Liver (tissue), 9 donors: ENCODE results near the gene MKNK2. TPM values are rescaled to one million over a fixed set of nuclear protein-coding genes. Genes with fewer than 3 reads are reported as not detected.

ENCODE experiments used
- DNase-seq: peaks from one replicate; pipeline ENCODE4 v3.0.0-alpha.2; 2017; ENCODE audit warnings: low spot score
- H3K27ac ChIP-seq, 2 donors: one replicate each; pipeline ENCODE4 v1.7.0; 2013; ENCODE audit warnings: inconsistent platforms in 2 of 2, low read length in 2 of 2, control low read depth in 1 of 2, low read depth in 1 of 2, mild to moderate bottlenecking in 1 of 2
- H3K27me3 ChIP-seq, 4 donors: one replicate each; pipeline versions ENCODE4 v1.6.1 to v1.7.0; 2013; ENCODE audit warnings: low read length in 3 of 4, inconsistent platforms in 1 of 4, mild to moderate bottlenecking in 1 of 4, moderate library complexity in 1 of 4; ENCODE audit not compliant: control insufficient read depth in 4 of 4, insufficient read depth in 4 of 4
- H3K36me3 ChIP-seq, 4 donors: one replicate each; pipeline versions ENCODE4 v1.6.1 to v1.7.0; 2013; ENCODE audit warnings: low read length in 3 of 4, mild to moderate bottlenecking in 3 of 4, low read depth in 1 of 4, moderate library complexity in 1 of 4; ENCODE audit not compliant: control insufficient read depth in 4 of 4, insufficient read depth in 3 of 4
- H3K4me1 ChIP-seq, 4 donors: one replicate each; pipeline versions ENCODE4 v1.6.1 to v1.7.0; 2013; ENCODE audit warnings: low read length in 3 of 4, mild to moderate bottlenecking in 3 of 4, moderate library complexity in 1 of 4; ENCODE audit not compliant: control insufficient read depth in 4 of 4, insufficient read depth in 4 of 4
- H3K4me3 ChIP-seq, 3 donors: one replicate each; pipeline versions ENCODE4 v1.6.1 to v1.7.0; 2013; ENCODE audit warnings: low read length in 3 of 3, control low read depth in 1 of 3, low read depth in 1 of 3, mild to moderate bottlenecking in 1 of 3
- H3K9ac ChIP-seq, 2 donors: one replicate each; pipeline ENCODE4 v1.7.0; 2013; ENCODE audit warnings: low read length in 2 of 2, mild to moderate bottlenecking in 2 of 2, moderate library complexity in 2 of 2, control low read depth in 1 of 2, low read depth in 1 of 2
- H3K9me3 ChIP-seq, 4 donors: one replicate each; pipeline versions ENCODE4 v1.6.1 to v1.7.0; 2013; ENCODE audit warnings: low read length in 3 of 4; ENCODE audit not compliant: control insufficient read depth in 4 of 4
- EGR1 ChIP-seq, 2 donors: IDR thresholded peaks; 2 replicates each; pipeline ENCODE4 v1.6.1; 2016 to 2018; ENCODE audit warnings: antibody characterized with exemption in 2 of 2, low read depth in 2 of 2
- FOXA1 ChIP-seq: IDR thresholded peaks from 2 replicates; pipeline ENCODE4 v1.6.1; 2016; ENCODE audit warnings: antibody characterized with exemption
- FOXA2 ChIP-seq: IDR thresholded peaks from 2 replicates; pipeline ENCODE4 v1.6.1; 2016; ENCODE audit warnings: antibody characterized with exemption
- GABPA ChIP-seq, 2 donors: IDR thresholded peaks in 1 of 2; conservative IDR thresholded peaks in 1 of 2; 2 replicates each; pipeline ENCODE4 v1.6.1; 2016; ENCODE audit warnings: antibody characterized with exemption in 2 of 2, mild to moderate bottlenecking in 1 of 2, moderate library complexity in 1 of 2
- HNF4A ChIP-seq, 2 donors: conservative IDR thresholded peaks; 2 replicates each; pipeline ENCODE4 v1.6.1; 2016; ENCODE audit warnings: antibody characterized with exemption in 2 of 2, mild to moderate bottlenecking in 2 of 2
- HNF4G ChIP-seq: IDR thresholded peaks from 2 replicates; pipeline ENCODE4 v1.6.1; 2016; ENCODE audit warnings: antibody characterized with exemption
- JUND ChIP-seq, 2 donors: IDR thresholded peaks; 2 replicates each; pipeline ENCODE4 v1.6.1; 2016; ENCODE audit warnings: antibody characterized with exemption in 2 of 2
- MAX ChIP-seq: IDR thresholded peaks from 2 replicates; pipeline ENCODE4 v1.6.1; 2016; ENCODE audit warnings: antibody characterized with exemption
- NR2F2 ChIP-seq: IDR thresholded peaks from 2 replicates; pipeline ENCODE4 v1.6.1; 2016; ENCODE audit warnings: antibody characterized with exemption
- RAD21 ChIP-seq, 2 donors: IDR thresholded peaks; 2 replicates each; pipeline ENCODE4 v1.6.1; 2016; ENCODE audit warnings: antibody characterized with exemption in 2 of 2, mild to moderate bottlenecking in 2 of 2
- RXRA ChIP-seq, 2 donors: IDR thresholded peaks; 2 replicates each; pipeline ENCODE4 v1.6.1; 2017 to 2018; ENCODE audit warnings: antibody characterized with exemption in 2 of 2, mild to moderate bottlenecking in 1 of 2
- SP1 ChIP-seq: IDR thresholded peaks from 2 replicates; pipeline ENCODE4 v1.6.1; 2018; ENCODE audit warnings: antibody characterized with exemption, mild to moderate bottlenecking
- TAF1 ChIP-seq: conservative IDR thresholded peaks from 2 replicates; pipeline ENCODE4 v1.6.1; 2016; ENCODE audit warnings: antibody characterized with exemption, mild to moderate bottlenecking
- YY1 ChIP-seq: IDR thresholded peaks from 2 replicates; pipeline ENCODE4 v1.6.1; 2016; ENCODE audit warnings: antibody characterized with exemption, mild to moderate bottlenecking
- ZBTB33 ChIP-seq: IDR thresholded peaks from 2 replicates; pipeline ENCODE4 v1.6.1; 2016; ENCODE audit warnings: antibody characterized with exemption
- WGBS: extraction: QIAGEN DNeasy Blood & Tissue Kit; methylation state at CpG from one replicate; pipeline ENCODE4 v1.1.7; 2013; 5-methylcytosine and 5-hydroxymethylcytosine counted together
- polyA plus RNA-seq, 2 donors: library from polyadenylated mRNA; stranded (reverse) in 1 of 2; unstranded in 1 of 2; fragments of 200-250 nt in 1 of 2; fragments of >200 nt in 1 of 2; fragmentation: Nextera tagmentation in 1 of 2; extraction: Ambion mirVana in 1 of 2; gene quantifications; one replicate each; pipeline versions ENCODE4 v1.2.1 to v1.2.3, GENCODE V29; 2013 to 2015
- total RNA-seq, 2 donors: library from RNA; depleted of rRNA; stranded (reverse); fragments of >200 nt; gene quantifications; one replicate each; pipeline ENCODE4 v1.2.3, GENCODE V29; 2014
- TF ChIP-seq, protein P1 (sequence below): fragments of 150-350 bp; IDR thresholded peaks from 2 replicates; pipeline ENCODE4 v1.5.1; 2017; ENCODE audit warnings: improper control_type of control experiment, low read depth, low read length; ENCODE audit not compliant: missing input control
- TF ChIP-seq, protein P2 (sequence below): IDR thresholded peaks from 2 replicates; pipeline ENCODE4 v1.6.1; 2016; ENCODE audit warnings: antibody characterized with exemption, mild to moderate bottlenecking
- TF ChIP-seq, protein P3 (sequence below): IDR thresholded peaks from 2 replicates; pipeline ENCODE4 v1.6.1; 2016; ENCODE audit warnings: antibody characterized with exemption
- donor health status: healthy.
- donor health status: healthy.
- donor health status: healthy.
- donor health status: healthy.
- donor health status: healthy.

MKNK2 gene
- total and polyA plus RNA-seq, 4 donors = 24.7 to 105 (median 46.4) TPM

GRCh38 chr19:2081873-2082810 lies 31.1 kb upstream of the MKNK2 start:
- Histone ChIP-seq H3K36me3 (peaks cover 5 to 28% (median 12%) of the 10 kb centered on the region in 4 donors), H3K4me1 (peaks cover 0 to 2% (median under 1%) of the 10 kb centered on the region in 4 donors), H3K27me3 (no peaks in the 10 kb centered on the region), H3K4me3 (no peak overlapping the region), H3K9ac (peak overlapping the region in 1 of 2 donors; percentile 5), H3K9me3 (no peaks in the 10 kb centered on the region), H3K27ac (peak overlapping the region; percentile 36 to 59)
- TF ChIP-seq FOXA1 (no peak), MAX (no peak), GABPA (IDR thresholded peaks at IDR 0.05 in 1 of 2, conservative IDR thresholded peaks at IDR 0.05 in 1 of 2) (no peak), RAD21 (IDR thresholded peaks at IDR 0.05) (no peak), RXRA (IDR thresholded peaks at IDR 0.05) (no peak), HNF4A (conservative IDR thresholded peaks at IDR 0.05) (no peak), HNF4G (no peak), EGR1 (IDR thresholded peaks at IDR 0.05; ENCODE audit: low read depth in 2 of 2) (no peak), JUND (IDR thresholded peaks at IDR 0.05) (no peak), FOXA2 (no peak), SP1 (no peak), TAF1 (no peak), NR2F2 (no peak), YY1 (no peak), ZBTB33 (no peak)
- TF ChIP-seq, protein P1, sequence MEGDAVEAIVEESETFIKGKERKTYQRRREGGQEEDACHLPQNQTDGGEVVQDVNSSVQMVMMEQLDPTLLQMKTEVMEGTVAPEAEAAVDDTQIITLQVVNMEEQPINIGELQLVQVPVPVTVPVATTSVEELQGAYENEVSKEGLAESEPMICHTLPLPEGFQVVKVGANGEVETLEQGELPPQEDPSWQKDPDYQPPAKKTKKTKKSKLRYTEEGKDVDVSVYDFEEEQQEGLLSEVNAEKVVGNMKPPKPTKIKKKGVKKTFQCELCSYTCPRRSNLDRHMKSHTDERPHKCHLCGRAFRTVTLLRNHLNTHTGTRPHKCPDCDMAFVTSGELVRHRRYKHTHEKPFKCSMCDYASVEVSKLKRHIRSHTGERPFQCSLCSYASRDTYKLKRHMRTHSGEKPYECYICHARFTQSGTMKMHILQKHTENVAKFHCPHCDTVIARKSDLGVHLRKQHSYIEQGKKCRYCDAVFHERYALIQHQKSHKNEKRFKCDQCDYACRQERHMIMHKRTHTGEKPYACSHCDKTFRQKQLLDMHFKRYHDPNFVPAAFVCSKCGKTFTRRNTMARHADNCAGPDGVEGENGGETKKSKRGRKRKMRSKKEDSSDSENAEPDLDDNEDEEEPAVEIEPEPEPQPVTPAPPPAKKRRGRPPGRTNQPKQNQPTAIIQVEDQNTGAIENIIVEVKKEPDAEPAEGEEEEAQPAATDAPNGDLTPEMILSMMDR = no peak
- TF ChIP-seq, protein P2, sequence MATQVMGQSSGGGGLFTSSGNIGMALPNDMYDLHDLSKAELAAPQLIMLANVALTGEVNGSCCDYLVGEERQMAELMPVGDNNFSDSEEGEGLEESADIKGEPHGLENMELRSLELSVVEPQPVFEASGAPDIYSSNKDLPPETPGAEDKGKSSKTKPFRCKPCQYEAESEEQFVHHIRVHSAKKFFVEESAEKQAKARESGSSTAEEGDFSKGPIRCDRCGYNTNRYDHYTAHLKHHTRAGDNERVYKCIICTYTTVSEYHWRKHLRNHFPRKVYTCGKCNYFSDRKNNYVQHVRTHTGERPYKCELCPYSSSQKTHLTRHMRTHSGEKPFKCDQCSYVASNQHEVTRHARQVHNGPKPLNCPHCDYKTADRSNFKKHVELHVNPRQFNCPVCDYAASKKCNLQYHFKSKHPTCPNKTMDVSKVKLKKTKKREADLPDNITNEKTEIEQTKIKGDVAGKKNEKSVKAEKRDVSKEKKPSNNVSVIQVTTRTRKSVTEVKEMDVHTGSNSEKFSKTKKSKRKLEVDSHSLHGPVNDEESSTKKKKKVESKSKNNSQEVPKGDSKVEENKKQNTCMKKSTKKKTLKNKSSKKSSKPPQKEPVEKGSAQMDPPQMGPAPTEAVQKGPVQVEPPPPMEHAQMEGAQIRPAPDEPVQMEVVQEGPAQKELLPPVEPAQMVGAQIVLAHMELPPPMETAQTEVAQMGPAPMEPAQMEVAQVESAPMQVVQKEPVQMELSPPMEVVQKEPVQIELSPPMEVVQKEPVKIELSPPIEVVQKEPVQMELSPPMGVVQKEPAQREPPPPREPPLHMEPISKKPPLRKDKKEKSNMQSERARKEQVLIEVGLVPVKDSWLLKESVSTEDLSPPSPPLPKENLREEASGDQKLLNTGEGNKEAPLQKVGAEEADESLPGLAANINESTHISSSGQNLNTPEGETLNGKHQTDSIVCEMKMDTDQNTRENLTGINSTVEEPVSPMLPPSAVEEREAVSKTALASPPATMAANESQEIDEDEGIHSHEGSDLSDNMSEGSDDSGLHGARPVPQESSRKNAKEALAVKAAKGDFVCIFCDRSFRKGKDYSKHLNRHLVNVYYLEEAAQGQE = no peak
- TF ChIP-seq, protein P3, sequence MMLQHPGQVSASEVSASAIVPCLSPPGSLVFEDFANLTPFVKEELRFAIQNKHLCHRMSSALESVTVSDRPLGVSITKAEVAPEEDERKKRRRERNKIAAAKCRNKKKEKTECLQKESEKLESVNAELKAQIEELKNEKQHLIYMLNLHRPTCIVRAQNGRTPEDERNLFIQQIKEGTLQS = no peak
- 86% methylated on average over 30 of the region's 30 CpGs for WGBS
- no peak for DNase-seq
